ENCODE results near the gene COL15A1.

Gene COL15A1

GRCh38 chr9:99037769-99038483 lies 94.2 kb downstream of the COL15A1 start:
- DNase-seq (ENCODE audit: low read depth): no peak

- DNase-seq (ENCODE audit: low read depth): no peak
Measured at GRCh38 chr9:99038484-99038820, 94.7 kb downstream of the COL15A1 start.

GRCh38 chr9:99039505-99040182 lies 95.9 kb downstream of the COL15A1 start:
- DNase-seq (ENCODE audit: low read depth): no peak

GRCh38 chr9:99040251-99040900 lies 96.7 kb downstream of the COL15A1 start:
- no peak for DNase-seq (ENCODE audit: low read depth)

- DNase-seq (ENCODE audit: low read depth): no peak
Measured at GRCh38 chr9:99040911-99041582, 97.3 kb downstream of the COL15A1 start.

- no peak for DNase-seq (ENCODE audit: low read depth)
Measured at GRCh38 chr9:99041618-99042017, 97.9 kb downstream of the COL15A1 start.

GRCh38 chr9:99042620-99043019 lies 98.9 kb downstream of the COL15A1 start:
- DNase-seq (ENCODE audit: low read depth): no peak

- no peak for DNase-seq (ENCODE audit: low read depth)
Measured at GRCh38 chr9:99044827-99045226, 101.1 kb downstream of the COL15A1 start.

- no peak for DNase-seq (ENCODE audit: low read depth)
Measured at GRCh38 chr9:99046068-99046467, 102.4 kb downstream of the COL15A1 start.

- DNase-seq (ENCODE audit: low read depth): no peak
Measured at GRCh38 chr9:99046542-99047071, 102.9 kb downstream of the COL15A1 start.

GRCh38 chr9:99049228-99049627 lies 105.5 kb downstream of the COL15A1 start:
- DNase-seq (ENCODE audit: low read depth): no peak

- DNase-seq (ENCODE audit: low read depth): no peak
Measured at GRCh38 chr9:99049641-99050040, 105.9 kb downstream of the COL15A1 start.

- no peak for DNase-seq (ENCODE audit: low read depth)
Measured at GRCh38 chr9:99050292-99050911, 106.7 kb downstream of the COL15A1 start.

GRCh38 chr9:99050924-99051323 lies 107.2 kb downstream of the COL15A1 start:
- no peak for DNase-seq (ENCODE audit: low read depth)

GRCh38 chr9:99051406-99051805 lies 107.7 kb downstream of the COL15A1 start:
- no peak for DNase-seq (ENCODE audit: low read depth)

GRCh38 chr9:99051851-99052250 lies 108.1 kb downstream of the COL15A1 start:
- DNase-seq (ENCODE audit: low read depth): no peak

- DNase-seq (ENCODE audit: low read depth): no peak
Measured at GRCh38 chr9:99052815-99053715, 109.4 kb downstream of the COL15A1 start.

GRCh38 chr9:99054581-99054980 lies 110.9 kb downstream of the COL15A1 start:
- DNase-seq (ENCODE audit: low read depth): no peak

GRCh38 chr9:99055384-99055783 lies 111.7 kb downstream of the COL15A1 start:
- no peak for DNase-seq (ENCODE audit: low read depth)

GRCh38 chr9:99056186-99056585 lies 112.5 kb downstream of the COL15A1 start:
- DNase-seq (ENCODE audit: low read depth): no peak
